NCI-H510A treated with DMSO at 0.1 percent for 48 hours (cell line): ENCODE results near the gene ISG15.

Source experiments
- DNase-seq: peaks from one replicate; lab custom pipeline; 2025; lab: John Stamatoyannopoulos, UW

The ISG15 gene

DNA sequence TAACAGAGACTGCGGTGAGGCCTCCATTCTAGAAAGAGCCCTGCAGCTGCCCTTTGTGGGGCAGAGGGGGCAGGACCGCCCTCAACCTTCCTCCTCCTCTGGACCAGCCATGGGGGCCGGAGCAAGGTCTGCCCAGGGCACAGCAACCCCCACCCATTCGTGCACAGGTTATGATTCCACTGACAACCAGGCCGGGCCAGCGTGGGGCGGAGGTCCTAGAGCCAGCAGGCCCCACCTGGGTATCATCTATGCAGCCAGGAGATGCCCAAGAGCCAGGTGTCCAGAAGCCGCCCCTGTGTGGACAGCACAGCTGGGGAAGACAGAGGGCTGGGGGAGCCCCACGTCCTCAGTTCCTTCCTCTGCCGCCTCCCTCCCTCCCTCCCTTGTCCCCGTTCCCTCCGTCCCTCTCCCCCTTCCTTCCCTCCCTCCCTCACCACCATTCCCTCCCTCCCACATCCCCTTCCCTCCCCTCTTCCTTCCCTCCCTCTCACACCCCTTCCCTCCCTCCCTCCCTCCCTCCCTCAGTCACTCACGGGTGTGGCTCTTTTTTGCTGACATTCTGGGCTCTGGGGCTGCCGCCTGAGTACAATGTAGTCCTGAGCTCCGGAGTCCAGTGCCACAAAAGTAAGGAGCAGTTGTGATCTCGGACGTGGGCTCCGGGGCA, 48.5 kb downstream of the ISG15 start:
- DNase-seq, result no peak

DNA sequence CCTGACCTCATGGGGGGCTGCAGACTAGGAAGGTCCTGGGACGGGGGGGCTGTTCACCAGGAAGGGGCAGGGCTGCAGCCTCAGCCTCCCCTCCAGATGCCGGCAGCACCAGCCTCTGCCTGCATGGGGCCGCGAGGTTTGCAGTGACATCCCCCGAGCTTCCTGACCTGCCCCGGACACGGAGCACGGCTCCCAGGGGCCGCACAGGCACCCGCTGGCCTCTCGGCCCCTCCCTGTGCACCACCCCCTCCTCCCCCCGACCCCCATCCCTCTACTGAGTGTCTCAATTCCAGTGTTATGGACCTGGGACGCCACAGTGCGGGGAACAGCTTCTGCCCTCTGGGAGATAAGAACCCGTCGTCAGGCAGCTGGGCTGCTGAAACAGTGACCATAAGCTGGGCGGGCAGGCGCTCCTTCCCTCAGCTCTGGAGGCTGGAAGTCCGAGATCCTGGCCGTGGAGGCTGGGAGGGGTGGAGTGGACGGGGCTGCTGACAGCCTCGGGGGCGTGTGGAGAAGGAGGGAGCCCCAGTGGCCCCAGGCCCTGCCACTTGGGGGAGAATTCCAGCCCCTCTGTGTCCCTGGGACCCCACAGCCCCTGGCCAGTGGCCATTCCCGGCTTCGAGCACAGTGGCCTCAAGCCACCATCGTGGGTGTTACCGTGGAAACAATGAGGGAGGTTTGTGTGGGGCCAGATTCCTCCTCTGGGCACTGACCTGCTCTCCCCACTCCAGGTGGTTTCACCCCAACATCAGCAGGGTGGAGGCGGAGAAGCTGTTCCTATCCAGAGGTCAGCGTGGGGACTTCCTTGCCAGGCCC, 49.3 kb downstream of the ISG15 start:
- DNase-seq, result no peak

DNA sequence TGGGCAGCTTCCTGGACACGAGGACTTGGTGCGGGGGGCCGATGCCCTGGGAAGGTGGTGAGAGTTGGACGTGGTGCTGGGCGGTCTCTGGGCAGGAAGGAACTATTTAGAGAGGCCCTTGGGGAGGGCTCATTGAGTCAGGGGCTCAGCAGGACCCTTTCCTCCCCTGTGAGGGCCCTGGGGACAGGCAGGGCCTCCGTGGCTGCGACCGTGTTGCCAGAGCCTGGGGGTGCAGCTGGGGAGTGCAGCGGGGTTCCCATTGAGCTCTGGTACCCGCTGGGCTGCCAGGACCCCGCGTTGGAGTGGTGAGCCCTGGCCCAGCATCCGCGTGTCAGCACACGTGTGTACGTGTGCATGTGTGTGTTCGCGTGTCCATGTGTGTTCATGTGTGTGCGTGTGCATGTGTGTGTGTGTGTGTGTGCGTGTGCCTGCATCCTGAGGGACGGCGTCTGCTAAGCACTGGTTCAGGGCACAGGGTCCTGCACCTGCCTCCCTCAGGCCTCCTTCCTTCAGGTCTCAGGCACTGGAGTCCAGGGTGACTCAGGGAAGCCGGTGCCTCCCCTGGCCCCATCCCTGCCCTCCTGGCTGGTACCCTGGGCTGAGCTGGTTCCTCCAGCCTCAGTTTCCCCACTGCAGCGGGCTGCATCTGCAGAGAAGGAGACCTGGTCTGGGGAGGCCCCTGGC, 50.1 kb downstream of the ISG15 start:
- no peak for DNase-seq
